Measurements from ENCODE around the gene MAPT. TPM values are rescaled to one million over a fixed set of nuclear protein-coding genes. Genes with fewer than 3 reads are reported as not detected.

The MAPT gene
- total RNA-seq, 1 donor from 2014 or later: 0.28 TPM

DNA sequence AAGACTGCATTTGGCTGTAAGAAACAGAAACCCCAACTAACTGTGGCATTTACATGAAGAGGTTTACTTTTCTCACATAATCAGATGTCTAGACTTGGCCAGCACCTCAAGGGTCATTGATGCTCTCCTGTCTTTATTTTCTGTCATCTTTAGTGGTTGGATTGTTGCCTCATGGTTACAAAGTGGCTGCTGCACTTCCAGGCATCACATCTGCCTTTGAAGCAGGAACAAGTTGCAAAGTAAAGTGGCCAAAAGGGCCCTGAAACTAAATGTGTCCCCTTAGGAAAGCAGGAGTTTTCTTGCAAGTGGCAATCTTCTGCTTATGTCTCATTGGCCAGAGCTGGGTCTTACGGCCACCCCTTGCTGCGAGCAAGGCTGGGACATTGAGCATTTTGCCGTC lies 78.2 kb downstream of the MAPT start:
- peaks cover 6% of the 10 kb centered on the region for H3K27me3 Mint-ChIP-seq (ENCODE audit: unreplicated experiment)
- H3K36me3 Mint-ChIP-seq (ENCODE audit: low read depth, unreplicated experiment): no peaks in the 10 kb centered on the region
- H3K4me3 Mint-ChIP-seq (ENCODE audit: unreplicated experiment): no peak overlapping the region
- no peaks in the 10 kb centered on the region for H3K9me3 Mint-ChIP-seq (ENCODE audit: unreplicated experiment)
- no peak overlapping the region for H3K27ac Mint-ChIP-seq (ENCODE audit: unreplicated experiment)
- no peak for DNase-seq (ENCODE audit: low spot score)
- TF ChIP-seq, protein P1, sequence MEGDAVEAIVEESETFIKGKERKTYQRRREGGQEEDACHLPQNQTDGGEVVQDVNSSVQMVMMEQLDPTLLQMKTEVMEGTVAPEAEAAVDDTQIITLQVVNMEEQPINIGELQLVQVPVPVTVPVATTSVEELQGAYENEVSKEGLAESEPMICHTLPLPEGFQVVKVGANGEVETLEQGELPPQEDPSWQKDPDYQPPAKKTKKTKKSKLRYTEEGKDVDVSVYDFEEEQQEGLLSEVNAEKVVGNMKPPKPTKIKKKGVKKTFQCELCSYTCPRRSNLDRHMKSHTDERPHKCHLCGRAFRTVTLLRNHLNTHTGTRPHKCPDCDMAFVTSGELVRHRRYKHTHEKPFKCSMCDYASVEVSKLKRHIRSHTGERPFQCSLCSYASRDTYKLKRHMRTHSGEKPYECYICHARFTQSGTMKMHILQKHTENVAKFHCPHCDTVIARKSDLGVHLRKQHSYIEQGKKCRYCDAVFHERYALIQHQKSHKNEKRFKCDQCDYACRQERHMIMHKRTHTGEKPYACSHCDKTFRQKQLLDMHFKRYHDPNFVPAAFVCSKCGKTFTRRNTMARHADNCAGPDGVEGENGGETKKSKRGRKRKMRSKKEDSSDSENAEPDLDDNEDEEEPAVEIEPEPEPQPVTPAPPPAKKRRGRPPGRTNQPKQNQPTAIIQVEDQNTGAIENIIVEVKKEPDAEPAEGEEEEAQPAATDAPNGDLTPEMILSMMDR (IDR thresholded peaks at IDR 0.05; ENCODE audit: unreplicated experiment): no peak
- H3K4me1 Mint-ChIP-seq (ENCODE audit: unreplicated experiment): peaks cover 2% of the 10 kb centered on the region

DNA sequence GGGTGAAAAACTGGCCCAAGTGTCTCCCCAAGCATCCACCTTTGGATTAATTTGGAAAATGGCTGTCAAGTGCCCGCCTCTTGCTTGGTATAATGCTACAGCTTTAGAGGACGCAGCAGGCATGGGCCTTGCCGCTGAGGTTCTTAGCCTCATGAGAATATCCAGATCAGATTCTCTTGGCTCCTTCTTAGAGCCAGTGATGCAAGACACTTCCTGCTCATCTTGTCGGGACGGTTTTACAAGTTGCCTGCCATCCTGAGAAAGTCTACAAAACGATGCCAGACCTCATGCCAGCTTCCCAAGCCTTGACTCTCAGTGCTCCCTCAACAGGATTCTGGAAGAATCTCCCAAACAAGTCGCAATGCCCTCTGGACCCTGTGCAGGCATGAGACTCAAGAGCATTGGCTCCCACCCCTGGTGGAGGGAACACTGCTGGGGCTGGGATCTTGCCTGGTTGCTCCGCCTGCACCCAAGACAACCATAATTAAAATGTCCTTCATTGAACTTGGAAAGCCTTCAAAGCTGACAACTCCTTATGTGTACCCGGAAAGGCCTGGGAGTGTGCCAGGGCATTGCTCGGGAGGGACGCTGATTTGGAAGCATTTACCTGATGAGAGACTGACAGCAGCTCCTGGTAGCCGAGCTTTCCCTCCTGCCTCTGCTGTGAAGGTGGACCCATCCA lies 78.9 kb downstream of the MAPT start:
- Mint-ChIP-seq H3K9me3 (ENCODE audit: unreplicated experiment) (no peaks in the 10 kb centered on the region), H3K4me1 (ENCODE audit: unreplicated experiment) (no peaks in the 10 kb centered on the region), H3K27ac (ENCODE audit: unreplicated experiment) (no peak overlapping the region), H3K4me3 (ENCODE audit: unreplicated experiment) (no peak overlapping the region), H3K27me3 (ENCODE audit: unreplicated experiment) (peaks cover 6% of the 10 kb centered on the region), H3K36me3 (ENCODE audit: low read depth, unreplicated experiment) (no peaks in the 10 kb centered on the region)
- TF ChIP-seq, protein P1 (IDR thresholded peaks at IDR 0.05; ENCODE audit: unreplicated experiment): no peak
- no peak for DNase-seq (ENCODE audit: low spot score)

DNA sequence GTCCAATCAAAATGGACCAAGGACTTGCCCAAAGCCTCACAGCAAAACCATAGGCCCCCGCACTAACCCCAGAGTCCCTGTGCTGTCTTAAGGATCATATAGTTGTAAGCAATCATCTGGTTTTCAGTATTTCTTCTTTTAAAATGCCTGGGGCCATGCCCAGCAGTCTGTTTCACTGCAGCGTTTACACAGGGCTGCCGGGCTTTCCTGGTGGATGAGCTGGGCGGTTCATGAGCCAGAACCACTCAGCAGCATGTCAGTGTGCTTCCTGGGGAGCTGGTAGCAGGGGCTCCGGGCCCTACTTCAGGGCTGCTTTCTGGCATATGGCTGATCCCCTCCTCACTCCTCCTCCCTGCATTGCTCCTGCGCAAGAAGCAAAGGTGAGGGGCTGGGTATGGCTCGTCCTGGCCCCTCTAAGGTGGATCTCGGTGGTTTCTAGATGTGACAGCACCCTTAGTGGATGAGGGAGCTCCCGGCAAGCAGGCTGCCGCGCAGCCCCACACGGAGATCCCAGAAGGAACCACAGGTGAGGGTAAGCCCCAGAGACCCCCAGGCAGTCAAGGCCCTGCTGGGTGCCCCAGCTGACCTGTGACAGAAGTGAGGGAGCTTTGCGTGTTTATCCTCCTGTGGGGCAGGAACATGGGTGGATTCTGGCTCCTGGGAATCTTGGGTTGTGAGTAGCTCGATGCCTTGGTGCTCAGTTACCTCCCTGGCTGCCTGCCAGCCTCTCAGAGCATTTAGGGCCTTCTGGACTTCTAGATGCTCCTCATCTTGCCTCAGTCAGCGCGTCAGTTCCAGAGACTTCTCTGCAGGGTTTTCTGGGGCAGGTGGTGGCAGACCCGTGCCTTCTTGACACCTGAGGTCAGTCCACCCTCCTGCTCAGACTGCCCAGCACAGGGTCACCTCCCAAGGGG lies 79.8 kb downstream of the MAPT start:
- Mint-ChIP-seq H3K4me1 (ENCODE audit: unreplicated experiment) (no peaks in the 10 kb centered on the region), H3K36me3 (ENCODE audit: low read depth, unreplicated experiment) (no peaks in the 10 kb centered on the region), H3K27me3 (ENCODE audit: unreplicated experiment) (peaks cover 6% of the 10 kb centered on the region), H3K27ac (ENCODE audit: unreplicated experiment) (no peak overlapping the region), H3K9me3 (ENCODE audit: unreplicated experiment) (no peaks in the 10 kb centered on the region), H3K4me3 (ENCODE audit: unreplicated experiment) (no peak overlapping the region)
- TF ChIP-seq, protein P1 (IDR thresholded peaks at IDR 0.05; ENCODE audit: unreplicated experiment): no peak
- DNase-seq (ENCODE audit: low spot score): no peak

DNA sequence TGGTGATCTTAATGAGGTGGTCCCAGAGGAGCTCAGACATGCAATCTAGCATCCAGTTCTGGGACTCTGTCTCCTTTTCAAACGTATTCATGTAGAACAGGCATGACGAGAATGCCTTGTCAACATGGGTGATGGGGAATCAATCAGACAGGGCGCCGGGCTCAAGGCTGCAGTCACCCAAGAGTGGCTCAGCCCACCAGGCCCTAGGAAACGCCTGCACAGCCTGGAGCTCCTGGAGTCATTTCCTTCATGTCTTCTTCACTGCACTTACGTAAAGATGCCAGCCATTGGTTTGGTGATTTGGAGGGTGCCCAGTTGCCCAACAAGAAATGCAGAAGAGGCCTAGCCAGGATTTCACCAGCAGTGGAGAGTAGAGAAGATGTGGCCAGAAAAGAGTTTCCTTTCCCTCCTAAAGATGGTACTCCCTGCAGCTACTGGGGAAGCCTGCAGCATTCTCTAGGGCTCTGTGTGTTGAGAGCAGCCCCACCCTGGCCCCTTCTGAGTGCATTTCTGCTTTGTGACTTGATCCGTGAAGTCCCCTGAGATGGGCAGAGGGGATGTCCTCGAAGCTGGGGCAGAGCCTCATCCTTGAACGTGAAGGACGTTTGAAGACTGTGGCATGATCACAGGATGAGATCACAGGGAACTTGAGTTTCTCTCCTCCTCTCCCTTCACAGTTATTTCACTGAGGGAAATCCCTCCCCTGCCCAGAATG lies 80.7 kb downstream of the MAPT start:
- H3K4me3 Mint-ChIP-seq (ENCODE audit: unreplicated experiment): no peak overlapping the region
- TF ChIP-seq, protein P1 (IDR thresholded peaks at IDR 0.05; ENCODE audit: unreplicated experiment): no peak
- peaks cover 4% of the 10 kb centered on the region for H3K27me3 Mint-ChIP-seq (ENCODE audit: unreplicated experiment)
- H3K9me3 Mint-ChIP-seq (ENCODE audit: unreplicated experiment): no peaks in the 10 kb centered on the region
- H3K4me1 Mint-ChIP-seq (ENCODE audit: unreplicated experiment): no peaks in the 10 kb centered on the region
- H3K27ac Mint-ChIP-seq (ENCODE audit: unreplicated experiment): no peak overlapping the region
- H3K36me3 Mint-ChIP-seq (ENCODE audit: low read depth, unreplicated experiment): no peaks in the 10 kb centered on the region
- no peak for DNase-seq (ENCODE audit: low spot score)
